ENCODE measurements around the gene SNHG17. TPM values are rescaled to one million over a fixed set of nuclear protein-coding genes. Genes with fewer than 3 reads are reported as not detected.
"Not testable (repeated sequence)": the region's sequence is repeated elsewhere in the genome, so short reads cannot be mapped to it uniquely, and the experiment has no call there.

SNHG17 gene
- total RNA-seq, 1 donor from 2014 or later, result 17.9 TPM

DNA sequence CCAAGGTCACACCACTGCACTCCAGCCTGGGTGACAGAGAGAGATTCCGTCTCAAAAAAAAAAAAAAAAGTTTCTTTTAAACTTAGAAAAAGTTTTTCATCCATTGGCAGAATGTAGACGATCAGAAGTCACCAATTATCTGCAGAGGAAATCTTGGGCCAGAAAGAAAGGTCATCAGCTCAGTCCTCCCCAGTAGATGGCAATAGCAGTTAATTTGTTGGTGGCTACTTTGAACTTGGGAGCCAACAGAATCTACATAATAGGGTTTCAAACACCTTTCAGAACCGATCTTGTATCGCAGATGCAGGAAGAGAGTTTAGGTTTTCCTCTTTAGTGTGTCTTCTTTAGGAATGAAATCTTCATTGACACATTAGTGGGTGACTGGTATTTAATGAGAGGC, 47.2 kb downstream of the SNHG17 start:
- H3K4me1 ChIP-seq, result no peaks in the 10 kb centered on the region
- no peak overlapping the region for H3K4me3 ChIP-seq
- DNase-seq (no peak), ATAC-seq (no peak)
- no peak for TF ChIP-seq CTCF (IDR thresholded peaks at IDR 0.05)
- intact Hi-C loops (cut with DNase I), result no loop called here
- no peak overlapping the region for H3K27ac ChIP-seq
- H3K27me3 ChIP-seq (ENCODE audit: low read depth), result peaks cover 4% of the 10 kb centered on the region
- no peaks in the 10 kb centered on the region for H3K9me3 ChIP-seq
- no peaks in the 10 kb centered on the region for H3K36me3 ChIP-seq

DNA sequence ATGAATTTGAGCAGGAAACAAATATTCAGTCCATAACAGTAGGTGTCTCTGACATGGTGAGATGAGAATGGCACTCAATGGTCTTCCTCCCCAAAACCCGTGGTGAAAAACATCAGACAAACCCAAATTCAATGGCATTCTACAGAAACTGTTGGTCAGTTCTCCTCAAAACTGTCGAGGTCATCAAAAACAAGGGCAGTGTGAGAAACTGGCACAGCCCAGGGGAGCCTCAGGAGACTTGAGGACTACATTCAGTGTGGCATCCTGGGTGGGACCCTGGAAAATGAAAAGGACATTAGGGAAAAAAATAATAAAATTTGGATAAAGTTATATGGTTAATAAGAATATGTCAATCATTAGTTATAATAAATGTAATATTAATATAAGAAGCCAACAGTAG, 48.3 kb downstream of the SNHG17 start:
- H3K27me3 ChIP-seq (ENCODE audit: low read depth), result peaks cover 4% of the 10 kb centered on the region
- no peak overlapping the region for H3K4me3 ChIP-seq
- no peak for TF ChIP-seq CTCF (IDR thresholded peaks at IDR 0.05)
- H3K4me1 ChIP-seq, result no peaks in the 10 kb centered on the region
- no peak overlapping the region for H3K27ac ChIP-seq
- no peaks in the 10 kb centered on the region for H3K9me3 ChIP-seq
- ATAC-seq (no peak), DNase-seq (no peak)
- intact Hi-C loops (cut with DNase I), result no loop called here
- no peaks in the 10 kb centered on the region for H3K36me3 ChIP-seq

- Histone ChIP-seq H3K27ac (no peak overlapping the region), H3K27me3 (ENCODE audit: low read depth) (peaks cover 4% of the 10 kb centered on the region), H3K9me3 (no peaks in the 10 kb centered on the region), H3K4me3 (no peak overlapping the region), H3K36me3 (no peaks in the 10 kb centered on the region), H3K4me1 (no peaks in the 10 kb centered on the region)
- ATAC-seq, result no peak
- intact Hi-C loops (cut with DNase I), result no loop called here
- no peak for DNase-seq
- TF ChIP-seq CTCF (IDR thresholded peaks at IDR 0.05), result no peak
These were observed 49.1 kb downstream of the SNHG17 start for GRCh38 chr20:38386004-38386403.

- peaks cover 4% of the 10 kb centered on the region for H3K27me3 ChIP-seq (ENCODE audit: low read depth)
- no peaks in the 10 kb centered on the region for H3K4me1 ChIP-seq
- ATAC-seq, result no peak
- H3K4me3 ChIP-seq, result no peak overlapping the region
- intact Hi-C loops (cut with DNase I), result no loop called here
- H3K9me3 ChIP-seq, result no peaks in the 10 kb centered on the region
- no peak for DNase-seq
- no peak for TF ChIP-seq CTCF (IDR thresholded peaks at IDR 0.05)
- no peaks in the 10 kb centered on the region for H3K36me3 ChIP-seq
- no peak overlapping the region for H3K27ac ChIP-seq
These were observed 52.0 kb downstream of the SNHG17 start for GRCh38 chr20:38383147-38383546.

- intact Hi-C loops (cut with DNase I); ATAC-seq; DNase-seq; H3K4me1 ChIP-seq; H3K27me3 ChIP-seq (ENCODE audit: low read depth); H3K4me3 ChIP-seq; H3K36me3 ChIP-seq; H3K27ac ChIP-seq; H3K9me3 ChIP-seq: not testable (repeated sequence)
These were observed 57.3 kb downstream of the SNHG17 start for GRCh38 chr20:38377838-38378237.

GRCh38 chr20:38377039-38377685, 58.0 kb downstream of the SNHG17 start:
- no peak overlapping the region for H3K4me3 ChIP-seq
- H3K4me1 ChIP-seq, result peaks cover 5% of the 10 kb centered on the region
- no peak for ATAC-seq
- no peaks in the 10 kb centered on the region for H3K27me3 ChIP-seq (ENCODE audit: low read depth)
- intact Hi-C loops (cut with DNase I), result no loop called here
- no peaks in the 10 kb centered on the region for H3K9me3 ChIP-seq
- no peak overlapping the region for H3K27ac ChIP-seq
- DNase-seq, result no peak
- no peaks in the 10 kb centered on the region for H3K36me3 ChIP-seq
- TF ChIP-seq CTCF (IDR thresholded peaks at IDR 0.05), result no peak

All from lower lobe of right lung (tissue), 2 donors.